HG02571 (cell line): Measurements from ENCODE around the gene STX4.

Source experiments
- ATAC-seq: cut with Tn5 transposase; IDR thresholded peaks from one replicate; pipeline ENCODE4 v1.9.1; 2021; ENCODE audit warnings: mild to moderate bottlenecking, moderate library complexity; ENCODE audit not compliant: unreplicated experiment

Gene STX4

GRCh38 chr16:31032736-31033708 is at the start of gene STX4:
TSS of gene STX4 (plus strand) at chr16:31033558. CDS start at chr16:31033806, 248 bp downstream.
- peak; percentile 78 for ATAC-seq

GRCh38 chr16:30983898-30984610 is 49.3 kb upstream of the STX4 start:
- ATAC-seq: no peak

GRCh38 chr16:30984669-30985400 is 48.5 kb upstream of the STX4 start, which contains the start of gene HSD3B7:
TSS of gene HSD3B7 (plus strand) at chr16:30985207. CDS start at chr16:30985659, 452 bp downstream.
- ATAC-seq: no peak

- no peak for ATAC-seq
Measured at GRCh38 chr16:30985401-30986128, 47.8 kb upstream of the STX4 start.

GRCh38 chr16:30986129-30986991 is 47.0 kb upstream of the STX4 start:
- ATAC-seq: no peak

GRCh38 chr16:30987581-30988190 is 45.7 kb upstream of the STX4 start:
- ATAC-seq: no peak

GRCh38 chr16:30989469-30990047 is 43.8 kb upstream of the STX4 start:
- no peak for ATAC-seq

GRCh38 chr16:30990105-30990504 is 43.3 kb upstream of the STX4 start:
- no peak for ATAC-seq

GRCh38 chr16:30991052-30991451 is 42.3 kb upstream of the STX4 start:
- ATAC-seq: no peak

- no peak for ATAC-seq
Measured at GRCh38 chr16:30992276-30992780, 41.0 kb upstream of the STX4 start.

- ATAC-seq: no peak
Measured at GRCh38 chr16:30992931-30993816, 40.2 kb upstream of the STX4 start.

GRCh38 chr16:30995927-30996323 is 37.4 kb upstream of the STX4 start:
- no peak for ATAC-seq

- no peak for ATAC-seq
Measured at GRCh38 chr16:30996324-30996984, 36.9 kb upstream of the STX4 start.

- ATAC-seq: peak; percentile 60
Measured at GRCh38 chr16:30996985-30997724, 36.2 kb upstream of the STX4 start.

- no peak for ATAC-seq
Measured at GRCh38 chr16:30997725-30998711, 35.3 kb upstream of the STX4 start.
